AG09319 (cell line): ENCODE measurements around the gene PARD3B.

Experiments
- DNase-seq: peaks from one replicate; pipeline ENCODE4 v3.0.0-alpha.2; 2010; ENCODE audit warnings: low read depth; ENCODE audit errors: extremely low read depth
- CTCF ChIP-seq: IDR thresholded peaks from 2 replicates; pipeline ENCODE4 v1.5.1; 2011; ENCODE audit warnings: low read depth, mild to moderate bottlenecking, inconsistent platforms, low read length, moderate library complexity

Gene PARD3B

DNA sequence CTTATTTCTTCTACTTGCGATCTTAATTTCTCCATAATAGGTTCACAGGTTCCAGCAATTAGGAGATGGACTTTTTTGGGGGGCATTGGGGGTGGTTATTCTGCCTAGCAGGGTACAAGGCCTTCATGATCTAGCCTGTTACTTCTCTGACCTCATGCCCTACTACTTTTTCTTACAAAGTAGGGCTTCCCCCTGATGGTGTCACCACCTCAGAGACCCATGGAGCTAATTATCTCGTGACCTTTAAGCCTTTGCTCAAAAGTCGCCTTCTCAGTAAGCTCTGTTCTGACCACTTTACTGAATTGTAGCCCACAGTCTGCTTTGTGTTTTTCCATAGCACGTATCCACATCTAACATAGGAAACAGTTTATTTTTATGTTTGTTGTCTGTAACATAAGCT lies 458.0 kb downstream of the PARD3B start:
- no peak for TF ChIP-seq CTCF
- DNase-seq: no peak

DNA sequence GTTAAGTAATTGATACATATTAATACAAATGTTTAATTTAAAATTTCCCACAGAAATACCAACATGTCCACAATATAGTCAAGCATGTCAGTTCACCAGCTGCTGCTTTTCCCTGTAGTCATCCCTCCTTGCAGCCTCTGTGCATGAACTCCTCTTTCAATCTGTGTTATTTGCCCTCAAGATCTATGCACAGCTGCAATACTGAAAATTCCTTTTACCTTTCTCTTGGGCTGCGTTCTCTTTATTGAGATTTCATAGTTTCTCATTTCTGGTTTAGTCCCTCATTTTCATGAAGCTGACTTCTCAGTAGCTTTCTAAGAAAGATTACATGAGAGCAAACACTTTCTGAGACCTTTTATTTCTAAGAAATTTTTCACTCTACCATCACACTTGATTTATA lies 464.9 kb downstream of the PARD3B start:
- TF ChIP-seq CTCF: no peak
- no peak for DNase-seq

GRCh38 chr2:205011031-205011430 lies 465.8 kb downstream of the PARD3B start:
- DNase-seq: no peak
- TF ChIP-seq CTCF: no peak

DNA sequence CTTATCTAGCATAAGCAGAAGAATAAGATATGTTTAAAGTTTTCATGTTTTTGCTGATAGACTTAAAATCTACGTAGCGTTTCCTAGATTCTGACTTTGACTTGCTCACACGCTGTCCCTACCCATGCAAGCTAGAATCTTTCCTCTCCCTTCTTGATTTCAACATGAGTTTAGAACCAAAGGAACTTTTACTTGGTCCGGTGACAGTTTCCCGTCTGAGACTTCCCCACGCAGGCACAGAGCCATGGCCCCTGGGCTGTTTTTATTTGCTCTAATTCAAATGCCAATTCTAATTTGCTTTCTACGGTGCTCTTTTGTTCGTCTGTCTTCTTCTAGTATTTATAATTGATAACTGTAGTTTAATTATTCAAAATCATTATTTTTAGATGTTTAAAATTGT lies 467.7 kb downstream of the PARD3B start:
- no peak for TF ChIP-seq CTCF
- no peak for DNase-seq

DNA sequence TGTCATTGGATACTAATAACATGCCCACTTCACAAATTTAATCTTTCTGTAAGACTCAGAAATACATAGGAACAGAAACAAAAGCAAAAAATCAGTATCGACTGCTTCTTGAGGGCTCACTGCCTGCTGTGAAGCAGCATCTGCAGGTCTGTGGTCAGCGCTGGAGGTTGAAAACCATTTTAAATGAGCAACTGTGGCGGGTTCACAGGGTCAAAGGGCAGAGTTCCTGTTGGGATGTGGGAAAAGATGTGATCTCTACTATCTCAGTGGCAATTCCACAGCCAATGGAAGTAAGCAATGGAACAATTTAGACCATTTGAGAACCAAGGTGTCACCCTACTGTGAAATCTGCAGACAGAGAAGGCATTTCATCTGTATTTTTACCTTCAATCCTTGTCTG lies 468.3 kb downstream of the PARD3B start:
- TF ChIP-seq CTCF: no peak
- no peak for DNase-seq

- TF ChIP-seq CTCF: no peak
- DNase-seq: no peak
These were observed 468.9 kb downstream of the PARD3B start for GRCh38 chr2:205014201-205014600.

GRCh38 chr2:205017381-205017780 lies 472.1 kb downstream of the PARD3B start:
- no peak for TF ChIP-seq CTCF
- no peak for DNase-seq

- no peak for DNase-seq
- TF ChIP-seq CTCF: no peak
These were observed 472.6 kb downstream of the PARD3B start for GRCh38 chr2:205017912-205018311.
